ENCODE measurements around the gene FOXC1.
A peak's percentile ranks its signal among the peaks of the same experiment; 100 is the strongest.

Gene FOXC1

DNA sequence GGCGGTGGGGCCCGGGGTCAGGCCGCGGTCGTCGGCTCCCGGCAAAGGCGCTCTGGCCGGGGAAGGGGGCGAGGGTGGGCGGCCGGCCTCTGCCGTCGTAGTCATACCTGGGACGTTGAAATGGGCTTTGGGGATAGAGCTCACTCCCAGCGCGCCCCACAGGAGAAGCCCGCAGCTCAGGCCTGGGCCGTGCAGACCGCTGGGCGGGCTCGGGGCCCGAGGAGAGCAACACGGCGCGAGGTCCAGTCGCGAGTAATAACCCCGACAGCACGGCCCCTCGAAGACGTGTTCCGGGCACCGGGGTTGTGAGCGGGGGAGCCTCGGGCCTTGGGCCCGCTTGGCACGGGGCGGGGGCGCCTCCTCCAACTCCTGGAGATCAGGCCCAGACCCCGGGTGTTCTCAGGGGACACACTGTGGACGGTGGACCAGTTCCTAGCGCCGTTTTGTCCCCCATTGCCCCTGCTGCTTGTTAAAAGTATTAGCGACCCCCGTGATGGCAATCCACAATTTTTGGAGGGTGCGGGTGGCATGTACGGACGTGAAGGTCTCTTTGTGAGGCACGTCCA, 10.9 kb downstream of the FOXC1 start:
- H3K27me3 Mint-ChIP-seq (ENCODE audit: low read depth), result peaks cover 87% of the 10 kb centered on the region
- peak overlapping the region in 1 of 3 experiments; percentile 95 for H3K27ac Mint-ChIP-seq

DNA sequence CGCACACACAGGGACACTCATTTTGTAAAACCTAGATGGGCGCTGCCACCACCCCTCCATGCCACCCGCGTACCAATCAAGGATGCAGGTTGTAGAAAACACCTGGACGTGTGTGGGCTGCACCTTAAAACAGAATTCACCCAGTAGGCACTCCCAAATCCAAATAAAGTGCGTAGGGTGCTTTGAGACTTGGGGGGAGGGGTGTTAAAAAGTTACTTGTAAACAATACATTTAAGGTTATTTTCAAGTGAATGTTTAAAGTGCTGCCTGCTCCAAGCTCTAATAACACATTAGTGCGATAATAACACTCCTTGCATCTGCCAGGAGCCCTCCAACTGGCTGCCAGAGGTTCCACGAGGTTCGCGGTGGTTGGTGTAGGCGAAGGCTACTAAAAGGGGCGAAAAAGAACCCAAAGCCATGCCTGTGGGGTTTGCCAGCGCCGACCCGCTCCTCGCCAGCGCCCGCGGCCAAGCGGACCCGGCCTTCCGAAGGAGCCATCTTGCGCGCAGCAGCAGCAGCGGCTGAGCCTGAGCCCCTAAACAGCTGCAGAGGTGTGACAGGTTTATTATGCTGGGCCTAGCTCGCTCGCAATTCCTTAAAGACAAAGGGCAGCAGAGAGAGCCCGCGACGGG, 11.5 kb downstream of the FOXC1 start:
- peak overlapping the region in 2 of 3 experiments; percentile 40 to 89 for H3K4me3 Mint-ChIP-seq
- no peaks in the 10 kb centered on the region for H3K36me3 Mint-ChIP-seq (ENCODE audit: low read depth)
- H3K27me3 Mint-ChIP-seq (ENCODE audit: low read depth), result peaks cover 87% of the 10 kb centered on the region
- peaks cover 45% of the 10 kb centered on the region for H3K4me1 Mint-ChIP-seq
- peak overlapping the region; percentile 71 to 95 (median 90) for H3K27ac Mint-ChIP-seq
- TF ChIP-seq, protein P1, sequence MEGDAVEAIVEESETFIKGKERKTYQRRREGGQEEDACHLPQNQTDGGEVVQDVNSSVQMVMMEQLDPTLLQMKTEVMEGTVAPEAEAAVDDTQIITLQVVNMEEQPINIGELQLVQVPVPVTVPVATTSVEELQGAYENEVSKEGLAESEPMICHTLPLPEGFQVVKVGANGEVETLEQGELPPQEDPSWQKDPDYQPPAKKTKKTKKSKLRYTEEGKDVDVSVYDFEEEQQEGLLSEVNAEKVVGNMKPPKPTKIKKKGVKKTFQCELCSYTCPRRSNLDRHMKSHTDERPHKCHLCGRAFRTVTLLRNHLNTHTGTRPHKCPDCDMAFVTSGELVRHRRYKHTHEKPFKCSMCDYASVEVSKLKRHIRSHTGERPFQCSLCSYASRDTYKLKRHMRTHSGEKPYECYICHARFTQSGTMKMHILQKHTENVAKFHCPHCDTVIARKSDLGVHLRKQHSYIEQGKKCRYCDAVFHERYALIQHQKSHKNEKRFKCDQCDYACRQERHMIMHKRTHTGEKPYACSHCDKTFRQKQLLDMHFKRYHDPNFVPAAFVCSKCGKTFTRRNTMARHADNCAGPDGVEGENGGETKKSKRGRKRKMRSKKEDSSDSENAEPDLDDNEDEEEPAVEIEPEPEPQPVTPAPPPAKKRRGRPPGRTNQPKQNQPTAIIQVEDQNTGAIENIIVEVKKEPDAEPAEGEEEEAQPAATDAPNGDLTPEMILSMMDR (IDR thresholded peaks at IDR 0.05; ENCODE audit: unreplicated experiment in 3 of 3), result no peak
- no peaks in the 10 kb centered on the region for H3K9me3 Mint-ChIP-seq

More for the DNA sequence above, 10.9 kb downstream of the FOXC1 start:
- TF ChIP-seq, protein P1 (IDR thresholded peaks at IDR 0.05; ENCODE audit: unreplicated experiment in 3 of 3), result no peak
- Mint-ChIP-seq H3K9me3 (no peaks in the 10 kb centered on the region), H3K36me3 (ENCODE audit: low read depth) (no peaks in the 10 kb centered on the region), H3K4me3 (peak overlapping the region in 1 of 3 experiments; percentile 31), H3K4me1 (peaks cover 45% of the 10 kb centered on the region)

DNA sequence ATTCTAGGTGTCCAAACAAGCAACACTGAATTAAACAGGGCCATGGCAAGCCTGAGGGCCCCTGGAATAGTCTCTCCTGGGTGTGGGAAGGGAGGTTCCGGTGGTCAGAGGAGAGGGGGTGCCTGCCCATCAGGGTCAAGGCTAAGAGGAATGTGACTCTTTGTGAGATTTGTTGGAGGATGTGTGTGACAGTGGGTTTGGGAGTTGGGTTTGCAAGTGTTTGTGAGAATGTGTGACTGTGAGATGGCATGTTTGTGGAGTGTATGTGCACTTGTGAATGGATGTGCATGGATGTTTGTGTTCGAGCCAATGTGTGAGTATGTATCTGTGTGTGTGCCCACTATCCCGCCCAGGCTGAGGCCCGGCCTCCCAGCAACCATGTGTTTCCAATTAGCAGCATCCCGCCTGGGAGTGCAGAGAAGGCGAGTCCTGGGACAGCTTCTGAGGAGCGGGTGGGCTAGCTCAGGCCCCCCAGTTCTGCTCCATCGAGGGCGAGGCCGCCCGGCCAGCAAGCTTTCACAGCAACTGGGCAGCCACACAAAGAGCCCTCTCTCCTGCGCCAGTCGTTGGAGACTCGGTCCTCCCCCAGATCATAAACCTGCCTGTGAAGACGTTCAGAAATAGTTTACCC, 12.6 kb downstream of the FOXC1 start:
- Mint-ChIP-seq H3K9me3 (no peaks in the 10 kb centered on the region), H3K27ac (peak overlapping the region; percentile 71 to 95 (median 90)), H3K4me1 (peaks cover 50% of the 10 kb centered on the region), H3K36me3 (ENCODE audit: low read depth) (no peaks in the 10 kb centered on the region), H3K4me3 (peak overlapping the region; percentile 81 to 89 (median 82)), H3K27me3 (ENCODE audit: low read depth) (peaks cover 87% of the 10 kb centered on the region)
- TF ChIP-seq, protein P1 (IDR thresholded peaks at IDR 0.05; ENCODE audit: unreplicated experiment in 3 of 3), result no peak

DNA sequence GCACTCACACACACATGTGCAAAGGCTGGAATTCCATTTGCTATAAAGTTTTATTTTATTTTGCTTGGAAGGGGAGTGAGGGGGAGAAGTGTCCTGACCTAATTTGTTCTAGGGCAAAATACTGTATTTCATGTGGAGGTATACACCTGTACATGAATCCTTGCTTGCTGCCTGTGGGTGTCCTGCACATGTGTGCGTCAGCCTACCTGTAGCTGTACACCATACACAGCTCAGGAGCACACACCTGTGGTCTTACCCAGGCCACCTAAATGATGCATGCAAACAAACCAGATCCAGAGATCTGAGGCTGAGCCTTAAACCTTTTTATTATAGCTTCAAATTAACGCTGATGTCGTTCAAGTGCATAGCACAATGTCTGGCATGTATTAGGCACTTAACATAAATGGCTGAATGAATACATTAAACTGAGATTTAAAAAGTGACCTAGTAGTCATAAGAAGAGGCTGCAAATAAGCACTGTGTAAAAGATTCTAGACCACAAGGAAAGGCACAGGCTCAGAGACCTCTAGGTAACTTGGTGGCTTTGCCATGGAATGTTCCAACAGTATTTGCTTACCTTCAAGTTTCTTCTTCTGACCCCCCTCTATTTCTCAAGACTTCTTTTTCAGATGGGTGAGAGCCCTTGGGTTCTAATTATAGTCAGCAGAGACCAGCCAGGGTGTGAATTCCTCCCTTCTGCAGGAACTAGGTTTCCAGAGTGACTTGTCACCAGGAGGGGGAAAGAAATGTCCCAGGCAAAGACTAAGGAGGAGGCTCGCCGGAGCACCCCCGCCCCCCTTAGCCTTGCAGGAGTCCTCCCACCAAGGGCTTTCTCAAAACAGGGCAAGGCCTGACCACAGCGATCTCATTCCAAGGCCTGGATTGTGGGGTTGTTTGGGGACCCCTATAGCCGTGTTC, 13.4 kb downstream of the FOXC1 start:
- Mint-ChIP-seq H3K9me3 (no peaks in the 10 kb centered on the region), H3K4me1 (peaks cover 48% of the 10 kb centered on the region), H3K36me3 (ENCODE audit: low read depth) (no peaks in the 10 kb centered on the region), H3K27ac (peak overlapping the region; percentile 71 to 95 (median 90)), H3K27me3 (ENCODE audit: low read depth) (peaks cover 87% of the 10 kb centered on the region), H3K4me3 (peak overlapping the region; percentile 81 to 89 (median 82))
- TF ChIP-seq, protein P1 (IDR thresholded peaks at IDR 0.05; ENCODE audit: unreplicated experiment in 3 of 3), result no peak

DNA sequence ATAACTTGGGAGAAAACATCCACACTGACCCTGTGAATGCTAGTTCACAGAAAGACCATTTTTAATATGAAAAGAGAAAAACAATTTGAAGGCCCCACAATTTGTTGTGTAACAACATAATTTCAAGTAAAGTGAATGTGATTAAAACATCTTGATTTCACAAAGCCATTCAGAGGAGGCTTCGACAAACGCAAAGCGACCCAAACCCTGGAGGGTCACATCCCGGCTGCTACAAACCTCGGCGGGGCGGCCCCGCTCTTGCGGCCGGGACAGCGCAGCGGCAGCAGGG, 14.0 kb downstream of the FOXC1 start:
- no peaks in the 10 kb centered on the region for H3K36me3 Mint-ChIP-seq (ENCODE audit: low read depth)
- TF ChIP-seq, protein P1 (IDR thresholded peaks at IDR 0.05; ENCODE audit: unreplicated experiment in 3 of 3), result no peak
- H3K4me1 Mint-ChIP-seq, result peaks cover 47% of the 10 kb centered on the region
- H3K4me3 Mint-ChIP-seq, result peak overlapping the region; percentile 81 to 89 (median 82)
- no peaks in the 10 kb centered on the region for H3K9me3 Mint-ChIP-seq
- peak overlapping the region; percentile 71 to 95 (median 90) for H3K27ac Mint-ChIP-seq
- H3K27me3 Mint-ChIP-seq (ENCODE audit: low read depth), result peaks cover 87% of the 10 kb centered on the region
